DND-41 (cell line): ENCODE results near the gene TMEFF2.

ENCODE experiments used
- ATAC-seq: fragments of 200-7000 bp; cut with Tn5 transposase; 3 replicates; pipeline ENCODE4 v1.9.1; 2021; ENCODE audit warnings: low read depth; ENCODE audit not compliant: insufficient read depth
- DNase-seq: peaks from one replicate; pipeline ENCODE4 v3.0.0-alpha.2; 2020
- H2AFZ ChIP-seq: 2 replicates; pipeline ENCODE4 v1.6.0; 2012; ENCODE audit warnings: low read depth, low read length
- H3K27ac ChIP-seq: 2 replicates; pipeline ENCODE4 v1.5.1; 2012; ENCODE audit warnings: low read length, inconsistent platforms
- H3K27me3 ChIP-seq: fragments of 200-600 bp; sonication (generic); 2 replicates; pipeline ENCODE4 v1.6.0; 2012; ENCODE audit warnings: low read length, mild to moderate bottlenecking, inconsistent platforms; ENCODE audit not compliant: insufficient read depth, poor library complexity
- H3K36me3 ChIP-seq: 2 replicates; pipeline ENCODE4 v1.5.1; 2012; ENCODE audit warnings: low read length, inconsistent platforms; ENCODE audit not compliant: insufficient read depth
- H3K4me1 ChIP-seq: 2 replicates; pipeline ENCODE4 v1.5.1; 2012; ENCODE audit warnings: mild to moderate bottlenecking, low read length; ENCODE audit not compliant: insufficient read depth
- H3K4me2 ChIP-seq: 2 replicates; pipeline ENCODE4 v1.6.0; 2012; ENCODE audit warnings: mild to moderate bottlenecking, moderate library complexity, low read length, inconsistent platforms; ENCODE audit not compliant: insufficient read depth
- H3K4me3 ChIP-seq, 2 experiments: fragments of 200-600 bp in 1 of 2; shearing (Covaris generic) in 1 of 2; 2 replicates each; pipeline ENCODE4 v1.5.1; 2012 to 2016; ENCODE audit warnings: inconsistent platforms in 2 of 2, low read length in 2 of 2, mild to moderate bottlenecking in 2 of 2, low read depth in 1 of 2, moderate library complexity in 1 of 2
- H3K79me2 ChIP-seq: 2 replicates; pipeline ENCODE4 v1.6.0; 2012; ENCODE audit warnings: low read length, inconsistent platforms; ENCODE audit not compliant: insufficient read depth
- H3K9ac ChIP-seq: 2 replicates; pipeline ENCODE4 v1.6.0; 2012; ENCODE audit warnings: low read depth, mild to moderate bottlenecking, inconsistent platforms, low read length, moderate library complexity
- H3K9me3 ChIP-seq: 2 replicates; pipeline ENCODE4 v1.5.1; 2012; ENCODE audit warnings: low read length, moderate library complexity, mild to moderate bottlenecking, inconsistent platforms; ENCODE audit not compliant: insufficient read depth, severe bottlenecking
- H4K20me1 ChIP-seq: 2 replicates; pipeline ENCODE4 v1.6.0; 2012; ENCODE audit warnings: low read length; ENCODE audit not compliant: insufficient read depth
- CTCF ChIP-seq: IDR thresholded peaks from 2 replicates; pipeline ENCODE4 v1.5.1; 2012; ENCODE audit warnings: borderline replicate concordance, low read length, moderate library complexity, mild to moderate bottlenecking; ENCODE audit not compliant: poor library complexity, severe bottlenecking; ENCODE audit errors: extremely low read depth
- EZH2 ChIP-seq: IDR thresholded peaks from 3 replicates; pipeline ENCODE4 v1.6.1; 2012; ENCODE audit warnings: borderline replicate concordance, low read depth, mild to moderate bottlenecking, moderate library complexity, low read length, inconsistent platforms; ENCODE audit not compliant: severe bottlenecking

The TMEFF2 gene

DNA sequence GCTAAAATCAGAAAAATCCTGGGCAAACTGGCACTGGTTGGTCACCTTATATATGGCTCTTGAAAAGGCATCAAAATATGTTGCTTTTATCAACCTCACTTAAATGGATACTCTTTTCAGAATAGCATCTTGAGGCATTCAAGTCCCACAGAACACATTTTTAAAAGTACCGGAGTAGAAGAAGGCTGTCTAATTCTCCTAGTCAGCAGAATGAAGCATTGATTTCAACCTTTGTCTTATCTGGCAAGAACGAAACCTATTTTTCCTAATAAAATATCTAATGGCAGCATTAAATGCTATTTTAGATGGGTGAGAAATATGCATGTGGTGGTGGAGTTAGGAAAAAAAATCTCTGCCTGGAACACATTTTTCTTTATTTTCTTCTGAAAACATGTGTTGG lies 27.8 kb downstream of the TMEFF2 start:
- Histone ChIP-seq H3K36me3 (no peaks in the 10 kb centered on the region), H2AFZ (no peak overlapping the region), H3K9me3 (no peaks in the 10 kb centered on the region), H4K20me1 (no peaks in the 10 kb centered on the region), H3K4me1 (peaks cover 3% of the 10 kb centered on the region; the same call in 1 of the 2 replicates), H3K4me2 (no peak overlapping the region), H3K79me2 (no peaks in the 10 kb centered on the region), H3K4me3 (no peak overlapping the region), H3K27ac (no peak overlapping the region), H3K9ac (no peak overlapping the region), H3K27me3 (peaks cover 13% of the 10 kb centered on the region)
- ATAC-seq (no peak), DNase-seq (no peak)
- TF ChIP-seq EZH2 (no peak), CTCF (no peak)

DNA sequence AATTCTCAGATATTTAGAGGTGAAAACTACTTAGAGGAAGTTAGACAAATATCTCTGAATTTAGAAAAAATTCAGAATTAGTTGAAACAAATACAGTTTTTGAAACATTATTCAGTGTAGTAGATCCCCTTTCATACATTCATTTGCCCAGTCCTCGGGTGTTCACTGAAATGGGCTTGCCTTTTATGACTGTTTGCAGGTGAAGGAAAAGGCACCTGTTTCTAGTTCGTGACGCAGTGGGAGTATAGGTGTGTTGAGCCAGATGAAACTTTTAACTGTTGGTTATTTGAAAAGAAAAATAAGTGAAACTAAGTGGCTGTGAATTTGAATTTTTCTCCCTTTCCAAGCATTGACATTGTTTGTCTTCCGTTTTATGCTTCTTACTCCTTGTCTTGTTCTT lies 28.9 kb downstream of the TMEFF2 start:
- Histone ChIP-seq H3K79me2 (no peaks in the 10 kb centered on the region), H3K36me3 (no peaks in the 10 kb centered on the region)
- TF ChIP-seq EZH2: no peak
- TF ChIP-seq CTCF: no peak

DNA sequence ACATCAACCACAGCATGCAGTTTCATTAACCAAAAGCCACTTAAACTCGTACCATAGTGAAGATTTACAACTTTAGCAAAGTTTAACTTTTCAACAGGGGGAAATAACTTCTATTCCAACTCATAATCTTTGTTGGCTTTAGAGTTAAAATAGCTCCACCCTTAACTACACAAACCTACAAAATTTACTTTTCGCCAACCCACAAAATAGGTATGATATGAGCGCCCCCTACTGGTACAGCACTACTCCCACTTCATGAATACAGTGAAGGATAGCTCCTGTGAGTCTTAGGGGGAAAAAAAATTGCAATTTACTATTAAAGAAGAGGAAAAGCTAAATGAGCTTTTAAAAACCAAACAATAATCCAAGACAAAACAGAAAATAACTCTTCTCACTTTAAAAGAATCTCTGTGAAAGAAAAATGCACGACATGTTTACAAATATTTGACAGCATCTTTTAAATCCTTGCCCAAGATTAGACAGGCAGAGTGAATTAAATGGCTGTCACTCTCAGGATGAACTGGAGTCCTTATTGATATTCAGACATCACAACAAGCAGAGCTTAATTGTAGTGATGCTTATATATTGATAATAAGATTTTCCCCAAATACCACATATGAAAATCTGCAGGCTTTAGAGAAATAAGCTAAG lies 32.2 kb downstream of the TMEFF2 start:
- Histone ChIP-seq H3K27ac (no peak overlapping the region), H2AFZ (no peak overlapping the region), H4K20me1 (no peaks in the 10 kb centered on the region), H3K36me3 (no peaks in the 10 kb centered on the region), H3K9ac (no peak overlapping the region), H3K4me3 (no peak overlapping the region), H3K4me2 (no peak overlapping the region), H3K79me2 (no peaks in the 10 kb centered on the region), H3K27me3 (peaks cover 19% of the 10 kb centered on the region), H3K4me1 (peaks cover 3% of the 10 kb centered on the region; the same call in 1 of the 2 replicates), H3K9me3 (no peaks in the 10 kb centered on the region)
- peak; percentile 85 for ATAC-seq
- peak; percentile 60 for DNase-seq
- TF ChIP-seq EZH2: no peak
- TF ChIP-seq CTCF: peak; percentile 97

More for the DNA sequence above, 28.9 kb downstream of the TMEFF2 start:
- Histone ChIP-seq H3K9me3 (no peaks in the 10 kb centered on the region), H4K20me1 (no peaks in the 10 kb centered on the region), H3K4me2 (no peak overlapping the region), H3K4me1 (peaks cover 3% of the 10 kb centered on the region; the same call in 1 of the 2 replicates), H3K27me3 (peaks cover 11% of the 10 kb centered on the region), H2AFZ (no peak overlapping the region), H3K9ac (no peak overlapping the region), H3K4me3 (no peak overlapping the region), H3K27ac (no peak overlapping the region)
- DNase-seq (no peak), ATAC-seq (no peak)
